NCI-H345 (cell line): ENCODE results near the gene GRK5.
"Not testable (repeated sequence)": the region's sequence is repeated elsewhere in the genome, so short reads cannot be mapped to it uniquely, and the experiment has no call there.

Experiments used
- DNase-seq: peaks from one replicate; lab custom pipeline; 2025; lab: John Stamatoyannopoulos, UW

The GRK5 gene

GRCh38 chr10:119423510-119424257, 216.3 kb downstream of the GRK5 start:
- no peak for DNase-seq

- no peak for DNase-seq
Measured at GRCh38 chr10:119424258-119424975, 217.0 kb downstream of the GRK5 start.

GRCh38 chr10:119425102-119425880, 217.9 kb downstream of the GRK5 start:
- no peak for DNase-seq

GRCh38 chr10:119425881-119426170, 218.5 kb downstream of the GRK5 start:
- DNase-seq = no peak

- no peak for DNase-seq
Measured at GRCh38 chr10:119426699-119427098, 219.3 kb downstream of the GRK5 start.

GRCh38 chr10:119427263-119427864, 220.0 kb downstream of the GRK5 start:
- no peak for DNase-seq

- no peak for DNase-seq
Measured at GRCh38 chr10:119428789-119429188, 221.4 kb downstream of the GRK5 start.

- DNase-seq = no peak
Measured at GRCh38 chr10:119429771-119430170, 222.4 kb downstream of the GRK5 start.

GRCh38 chr10:119431034-119431772, 223.8 kb downstream of the GRK5 start:
- no peak for DNase-seq

- no peak for DNase-seq
Measured at GRCh38 chr10:119431773-119432135, 224.4 kb downstream of the GRK5 start.

- DNase-seq = not testable (repeated sequence)
Measured at GRCh38 chr10:119434942-119435341, 227.6 kb downstream of the GRK5 start.

- DNase-seq = no peak
Measured at GRCh38 chr10:119438717-119439116, 231.3 kb downstream of the GRK5 start.

- DNase-seq = no peak
Measured at GRCh38 chr10:119439922-119440321, 232.6 kb downstream of the GRK5 start.

GRCh38 chr10:119441151-119441821, 233.9 kb downstream of the GRK5 start:
- no peak for DNase-seq

- DNase-seq = no peak
Measured at GRCh38 chr10:119441921-119442757, 234.8 kb downstream of the GRK5 start.

GRCh38 chr10:119442758-119443060, 235.3 kb downstream of the GRK5 start:
- no peak for DNase-seq

GRCh38 chr10:119443441-119443840, 236.1 kb downstream of the GRK5 start:
- DNase-seq = no peak

- DNase-seq = no peak
Measured at GRCh38 chr10:119443970-119444660, 236.7 kb downstream of the GRK5 start.

GRCh38 chr10:119444866-119445265, 237.5 kb downstream of the GRK5 start:
- DNase-seq = no peak
